Measurements from ENCODE around the gene CDH5.

DNA sequence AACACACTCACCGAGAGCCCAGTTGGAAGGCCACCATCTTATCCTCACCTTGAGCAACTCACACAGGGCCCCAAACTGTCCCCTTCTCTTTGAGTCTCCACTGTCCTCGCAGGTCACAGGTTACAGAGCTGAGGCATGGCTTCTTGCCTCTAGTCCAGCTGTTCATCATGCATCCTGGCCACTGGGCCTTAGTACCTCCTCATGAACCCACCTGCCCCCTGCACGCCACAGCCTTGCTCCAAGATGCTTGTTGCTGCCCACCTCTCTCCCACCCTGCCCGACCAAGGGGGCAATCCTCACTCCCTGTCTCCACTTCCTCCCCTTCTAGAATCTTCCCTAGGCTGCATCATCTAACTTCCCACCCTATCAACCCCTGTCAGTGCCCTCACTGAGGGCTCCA lies 17.1 kb downstream of the CDH5 start:
- TF ChIP-seq, protein P1, sequence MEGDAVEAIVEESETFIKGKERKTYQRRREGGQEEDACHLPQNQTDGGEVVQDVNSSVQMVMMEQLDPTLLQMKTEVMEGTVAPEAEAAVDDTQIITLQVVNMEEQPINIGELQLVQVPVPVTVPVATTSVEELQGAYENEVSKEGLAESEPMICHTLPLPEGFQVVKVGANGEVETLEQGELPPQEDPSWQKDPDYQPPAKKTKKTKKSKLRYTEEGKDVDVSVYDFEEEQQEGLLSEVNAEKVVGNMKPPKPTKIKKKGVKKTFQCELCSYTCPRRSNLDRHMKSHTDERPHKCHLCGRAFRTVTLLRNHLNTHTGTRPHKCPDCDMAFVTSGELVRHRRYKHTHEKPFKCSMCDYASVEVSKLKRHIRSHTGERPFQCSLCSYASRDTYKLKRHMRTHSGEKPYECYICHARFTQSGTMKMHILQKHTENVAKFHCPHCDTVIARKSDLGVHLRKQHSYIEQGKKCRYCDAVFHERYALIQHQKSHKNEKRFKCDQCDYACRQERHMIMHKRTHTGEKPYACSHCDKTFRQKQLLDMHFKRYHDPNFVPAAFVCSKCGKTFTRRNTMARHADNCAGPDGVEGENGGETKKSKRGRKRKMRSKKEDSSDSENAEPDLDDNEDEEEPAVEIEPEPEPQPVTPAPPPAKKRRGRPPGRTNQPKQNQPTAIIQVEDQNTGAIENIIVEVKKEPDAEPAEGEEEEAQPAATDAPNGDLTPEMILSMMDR (IDR thresholded peaks at IDR 0.05; ENCODE audit: low read length) = no peak
- no peak for TF ChIP-seq EZH2 (IDR thresholded peaks at IDR 0.05; ENCODE audit: borderline replicate concordance, low read length)

Data from OCI-LY1 (cell line).